Muscle of leg (tissue), 11 donors: ENCODE results near the gene SCPEP1. TPM values are rescaled to one million over a fixed set of nuclear protein-coding genes. Genes with fewer than 3 reads are reported as not detected.

ENCODE experiments used
- DNase-seq: peaks from one replicate; pipeline ENCODE4 v3.0.0; 2013
- H3K27ac ChIP-seq: one replicate; pipeline ENCODE4 v1.5.1; 2013; ENCODE audit warnings: mild to moderate bottlenecking, low read length, control low read depth
- H3K27me3 ChIP-seq: one replicate; pipeline ENCODE4 v1.6.1; 2013; ENCODE audit warnings: low read length; ENCODE audit not compliant: control insufficient read depth, insufficient read depth
- H3K36me3 ChIP-seq: one replicate; pipeline ENCODE4 v1.6.1; 2013; ENCODE audit warnings: low read length; ENCODE audit not compliant: control insufficient read depth, insufficient read depth
- H3K4me1 ChIP-seq: one replicate; pipeline ENCODE4 v1.6.1; 2013; ENCODE audit warnings: low read length; ENCODE audit not compliant: control insufficient read depth, insufficient read depth
- H3K4me3 ChIP-seq: one replicate; pipeline ENCODE4 v1.5.1; 2013; ENCODE audit warnings: low read length, control low read depth
- H3K9me3 ChIP-seq: replicated peaks from 2 replicates; pipeline ENCODE4 v1.6.1; 2013; ENCODE audit warnings: low read depth, low read length; ENCODE audit not compliant: control insufficient read depth
- WGBS: methylation state at CpG from one replicate; pipeline ENCODE4 v1.1.5; 2013; ENCODE audit warnings: missing lambda C conversion rate; ENCODE audit not compliant: insufficient coverage; 5-methylcytosine and 5-hydroxymethylcytosine counted together
- polyA plus RNA-seq, 8 donors: library from polyadenylated mRNA; unstranded; fragments of 120-200 nt; gene quantifications; one replicate each; pipeline versions ENCODE4 v1.2.1 to v1.2.3, GENCODE V29; 2013; ENCODE audit warnings: inconsistent platforms in 1 of 8, low replicate concordance in 1 of 8; ENCODE audit not compliant: insufficient read length in 8 of 8, insufficient read depth in 1 of 8
- total RNA-seq: library from RNA; stranded (reverse); fragments of 120-200 nt; gene quantifications from one replicate; pipeline ENCODE4 v1.2.4, GENCODE V29; 2013

Gene SCPEP1
- total and polyA plus RNA-seq, 9 donors, result 11.6 to 24.6 (median 17.8) TPM

- Histone ChIP-seq H3K27me3 (peaks cover 12% of the 10 kb centered on the region), H3K36me3 (no peaks in the 10 kb centered on the region), H3K4me3 (no peak overlapping the region), H3K27ac (no peak overlapping the region), H3K4me1 (peaks cover 9% of the 10 kb centered on the region), H3K9me3 (no peaks in the 10 kb centered on the region)
- no peak for DNase-seq
- 76% methylated on average over 3 of the region's 10 CpGs for WGBS
Measured at GRCh38 chr17:57034807-57035754, 57.1 kb downstream of the SCPEP1 start.

DNA sequence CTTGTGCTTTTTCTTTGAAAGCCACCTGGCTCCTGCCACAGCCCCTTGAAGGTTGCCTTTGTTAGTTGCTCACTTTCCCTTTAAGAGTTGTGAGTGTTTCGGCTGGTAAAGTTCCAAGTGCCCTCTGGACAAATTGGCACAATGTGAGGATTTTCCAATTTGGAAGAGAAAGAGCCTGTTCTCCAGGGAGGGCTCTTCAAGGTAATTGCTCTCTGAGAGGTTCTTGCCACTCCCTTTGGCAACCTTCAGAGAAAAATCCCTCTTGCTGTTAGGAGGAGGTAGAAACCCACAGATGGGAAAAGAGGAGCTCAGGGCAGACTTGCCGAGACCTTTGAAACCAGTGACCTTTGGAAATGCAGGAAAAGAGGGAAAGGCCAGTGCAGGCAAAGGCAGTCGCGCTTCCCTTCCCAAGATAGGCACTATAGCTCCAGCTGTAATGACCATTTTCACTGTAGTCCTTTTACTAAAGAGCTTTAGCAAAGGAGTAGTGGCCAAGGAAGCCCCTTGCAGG is 58.1 kb downstream of the SCPEP1 start:
- H3K4me1 ChIP-seq, result peaks cover 9% of the 10 kb centered on the region
- H3K4me3 ChIP-seq, result no peak overlapping the region
- 33% methylated on average over 1 of the region's 4 CpGs for WGBS
- H3K9me3 ChIP-seq, result no peaks in the 10 kb centered on the region
- H3K27me3 ChIP-seq, result peaks cover 18% of the 10 kb centered on the region
- no peaks in the 10 kb centered on the region for H3K36me3 ChIP-seq
- no peak overlapping the region for H3K27ac ChIP-seq
- DNase-seq, result no peak

- no peak overlapping the region for H3K4me3 ChIP-seq
- H3K9me3 ChIP-seq, result no peaks in the 10 kb centered on the region
- no peaks in the 10 kb centered on the region for H3K36me3 ChIP-seq
- peaks cover 21% of the 10 kb centered on the region for H3K27me3 ChIP-seq
- DNase-seq, result no peak
- H3K4me1 ChIP-seq, result peaks cover 9% of the 10 kb centered on the region
- no peak overlapping the region for H3K27ac ChIP-seq
- no CpG with 5 or more reads among the region's 1 CpG for WGBS
Measured at GRCh38 chr17:57037411-57037810, 59.5 kb downstream of the SCPEP1 start.

GRCh38 chr17:57038486-57038885 is 60.6 kb downstream of the SCPEP1 start:
- Histone ChIP-seq H3K27me3 (peaks cover 24% of the 10 kb centered on the region), H3K27ac (no peak overlapping the region), H3K4me3 (no peak overlapping the region), H3K9me3 (no peaks in the 10 kb centered on the region), H3K4me1 (peaks cover 8% of the 10 kb centered on the region), H3K36me3 (no peaks in the 10 kb centered on the region)
- no peak for DNase-seq
- WGBS, result no CpG with 5 or more reads among the region's 3 CpGs

DNA sequence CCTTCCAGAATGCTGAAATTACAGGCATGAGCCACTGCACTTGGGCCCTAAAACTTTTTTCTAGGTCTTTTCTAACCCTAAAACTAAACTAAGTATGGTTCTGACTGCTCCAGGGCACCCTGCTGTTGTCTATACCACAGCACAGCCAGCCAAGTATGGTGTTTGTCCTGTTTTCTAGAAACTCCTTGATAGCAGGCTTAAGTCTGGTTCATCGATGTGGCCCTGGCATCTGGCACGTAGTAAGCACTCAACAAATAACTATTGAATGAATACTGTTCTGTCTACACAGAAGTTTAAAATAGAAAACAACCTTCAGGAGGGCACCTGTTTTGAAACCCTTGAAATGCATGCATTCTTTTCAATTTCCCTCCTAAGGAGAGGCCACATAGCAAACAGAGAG is 62.6 kb downstream of the SCPEP1 start:
- Histone ChIP-seq H3K4me1 (peaks cover 9% of the 10 kb centered on the region), H3K36me3 (no peaks in the 10 kb centered on the region), H3K9me3 (no peaks in the 10 kb centered on the region), H3K27me3 (peaks cover 41% of the 10 kb centered on the region), H3K27ac (no peak overlapping the region), H3K4me3 (no peak overlapping the region)
- no peak for DNase-seq
- WGBS, result no CpG with 5 or more reads among the region's 2 CpGs

- DNase-seq, result no peak
- WGBS, result 58% methylated on average over 2 of the region's 4 CpGs
- Histone ChIP-seq H3K27ac (no peak overlapping the region), H3K4me3 (no peak overlapping the region), H3K36me3 (no peaks in the 10 kb centered on the region), H3K4me1 (peaks cover 20% of the 10 kb centered on the region), H3K9me3 (no peaks in the 10 kb centered on the region), H3K27me3 (peaks cover 57% of the 10 kb centered on the region)
Measured at GRCh38 chr17:57043276-57043675, 65.3 kb downstream of the SCPEP1 start.

DNA sequence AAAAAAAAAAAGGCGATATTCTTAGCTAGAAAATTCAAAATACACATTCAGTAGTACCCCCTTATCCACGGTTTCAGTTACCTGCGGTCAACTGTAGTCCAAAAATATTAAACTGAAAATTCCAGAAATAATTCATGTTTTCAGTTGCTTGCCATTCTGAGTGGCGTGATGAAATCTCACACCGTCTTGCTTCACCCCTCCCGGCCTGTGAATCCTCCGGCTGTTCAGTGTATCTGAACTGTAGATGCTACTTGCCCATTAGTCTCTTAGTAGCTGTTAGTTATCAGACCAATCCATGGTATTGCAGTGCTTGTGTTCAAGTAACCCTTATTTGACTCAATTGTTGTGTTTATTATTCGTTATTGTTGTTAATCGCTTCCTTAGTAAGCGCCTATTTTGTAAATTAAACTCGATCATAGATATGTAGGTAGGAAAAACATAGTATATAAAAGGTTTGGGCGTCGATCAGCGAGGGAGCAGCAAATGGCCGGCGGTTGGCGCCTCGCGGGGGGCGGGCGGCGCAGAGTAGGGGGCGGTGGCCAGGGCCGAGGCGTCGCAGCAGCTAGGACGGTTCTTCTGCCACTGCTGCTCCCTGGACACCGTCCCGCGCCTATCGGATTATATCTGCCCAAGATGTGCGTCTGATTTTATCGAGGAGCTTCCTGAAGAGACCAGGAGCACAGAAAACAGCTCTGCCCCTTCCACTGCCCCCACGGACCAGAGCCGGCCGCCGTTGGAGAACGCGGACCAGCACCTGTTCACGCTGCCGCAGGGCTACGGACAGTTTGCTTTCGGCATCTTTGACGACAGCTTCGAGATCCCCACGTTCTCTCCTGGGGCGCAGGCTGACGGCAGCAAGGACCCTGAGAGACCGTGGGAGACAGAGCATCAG is 67.3 kb downstream of the SCPEP1 start:
- DNase-seq, result no peak
- WGBS, result 11% methylated on average over 43 of the region's 49 CpGs
- Histone ChIP-seq H3K4me1 (peaks cover 21% of the 10 kb centered on the region), H3K36me3 (no peaks in the 10 kb centered on the region), H3K27ac (peak overlapping the region; percentile 86), H3K27me3 (peaks cover 53% of the 10 kb centered on the region), H3K4me3 (peak overlapping the region; percentile 24), H3K9me3 (no peaks in the 10 kb centered on the region)

- H3K27me3 ChIP-seq, result peaks cover 49% of the 10 kb centered on the region
- H3K27ac ChIP-seq, result peak overlapping the region; percentile 86
- peak; percentile 67 for DNase-seq
- WGBS, result 5% methylated on average over 52 of the region's 69 CpGs
- H3K4me3 ChIP-seq, result peak overlapping the region; percentile 24
- H3K4me1 ChIP-seq, result peaks cover 26% of the 10 kb centered on the region
- H3K9me3 ChIP-seq, result no peaks in the 10 kb centered on the region
- H3K36me3 ChIP-seq, result no peaks in the 10 kb centered on the region
Measured at GRCh38 chr17:57045868-57046704, 68.2 kb downstream of the SCPEP1 start.

GRCh38 chr17:57046749-57047148 is 68.8 kb downstream of the SCPEP1 start:
- H3K27me3 ChIP-seq, result peaks cover 49% of the 10 kb centered on the region
- H3K4me1 ChIP-seq, result peaks cover 29% of the 10 kb centered on the region
- H3K9me3 ChIP-seq, result no peaks in the 10 kb centered on the region
- H3K4me3 ChIP-seq, result peak overlapping the region; percentile 24
- H3K27ac ChIP-seq, result peak overlapping the region; percentile 86
- H3K36me3 ChIP-seq, result no peaks in the 10 kb centered on the region
- WGBS, result 78% methylated on average over 9 of the region's 18 CpGs
- DNase-seq, result no peak
